Trophoblast cell (in vitro differentiated cells and primary cell): ENCODE results near the gene MATN4.
A peak's percentile ranks its signal among the peaks of the same experiment; 100 is the strongest.

Source experiments
- DNase-seq, 2 donors: peaks; one replicate each; pipeline ENCODE4 v3.0.0-alpha.2; 2016
- H2AFZ ChIP-seq: 2 replicates; pipeline ENCODE4 v1.6.1; 2013; ENCODE audit warnings: low read length, moderate library complexity, mild to moderate bottlenecking; ENCODE audit not compliant: insufficient read depth, poor library complexity
- H2AK5ac ChIP-seq: 2 replicates; pipeline ENCODE4 v1.6.1; 2013; ENCODE audit warnings: mild to moderate bottlenecking, low read length
- H2BK120ac ChIP-seq: 2 replicates; pipeline ENCODE4 v1.6.1; 2013; ENCODE audit warnings: low read length, mild to moderate bottlenecking, moderate library complexity; ENCODE audit not compliant: insufficient read depth, poor library complexity
- H2BK12ac ChIP-seq: 2 replicates; pipeline ENCODE4 v1.6.1; 2013; ENCODE audit warnings: mild to moderate bottlenecking, low read length, moderate library complexity
- H2BK5ac ChIP-seq: 2 replicates; pipeline ENCODE4 v1.6.1; 2013; ENCODE audit warnings: low read length, low read depth, moderate library complexity, mild to moderate bottlenecking; ENCODE audit not compliant: poor library complexity
- H3K14ac ChIP-seq: 2 replicates; pipeline ENCODE4 v1.6.1; 2013; ENCODE audit warnings: mild to moderate bottlenecking, low read length
- H3K18ac ChIP-seq: 2 replicates; pipeline ENCODE4 v1.6.1; 2013; ENCODE audit warnings: mild to moderate bottlenecking, low read length
- H3K23ac ChIP-seq: 2 replicates; pipeline ENCODE4 v1.6.1; 2013; ENCODE audit warnings: low read length
- H3K27ac ChIP-seq: 2 replicates; pipeline ENCODE4 v1.5.1; 2013; ENCODE audit warnings: low read depth, mild to moderate bottlenecking, inconsistent platforms, low read length, moderate library complexity
- H3K27me3 ChIP-seq: 2 replicates; pipeline ENCODE4 v1.6.1; 2013; ENCODE audit warnings: inconsistent platforms, mild to moderate bottlenecking, low read length, moderate library complexity; ENCODE audit not compliant: insufficient read depth
- H3K36me3 ChIP-seq, 2 experiments: 1 replicate in 1 of 2; 2 replicates in 1 of 2; pipeline ENCODE4 v1.6.1; 2013; ENCODE audit warnings: low read length in 2 of 2, mild to moderate bottlenecking in 2 of 2, moderate library complexity in 1 of 2; ENCODE audit not compliant: insufficient read depth in 2 of 2, control insufficient read depth in 1 of 2
- H3K4ac ChIP-seq: 2 replicates; pipeline ENCODE4 v1.6.1; 2013; ENCODE audit warnings: low read depth, mild to moderate bottlenecking, low read length, moderate library complexity
- H3K4me1 ChIP-seq, 2 experiments: 1 replicate in 1 of 2; 2 replicates in 1 of 2; pipeline ENCODE4 v1.6.1; 2013; ENCODE audit warnings: low read length in 2 of 2, mild to moderate bottlenecking in 2 of 2, moderate library complexity in 1 of 2; ENCODE audit not compliant: insufficient read depth in 2 of 2, control insufficient read depth in 1 of 2
- H3K4me2 ChIP-seq: 2 replicates; pipeline ENCODE4 v1.6.1; 2013; ENCODE audit warnings: inconsistent platforms, mild to moderate bottlenecking, low read length, moderate library complexity
- H3K4me3 ChIP-seq: 2 replicates; pipeline ENCODE4 v1.5.1; 2013; ENCODE audit warnings: mild to moderate bottlenecking, low read depth, low read length, inconsistent platforms
- H3K79me1 ChIP-seq: one replicate; pipeline ENCODE4 v1.6.1; 2013; ENCODE audit warnings: low read length
- H3K79me2 ChIP-seq: 2 replicates; pipeline ENCODE4 v1.6.1; 2013; ENCODE audit warnings: low read length, mild to moderate bottlenecking; ENCODE audit not compliant: control insufficient read depth, insufficient read depth, poor library complexity
- H3K9ac ChIP-seq: 2 replicates; pipeline ENCODE4 v1.6.1; 2013; ENCODE audit warnings: mild to moderate bottlenecking, low read length
- H3K9me3 ChIP-seq: 2 replicates; pipeline ENCODE4 v1.6.1; 2013; ENCODE audit warnings: low read depth, mild to moderate bottlenecking, control low read depth, inconsistent platforms, low read length; ENCODE audit not compliant: insufficient read depth
- H4K12ac ChIP-seq: 2 replicates; pipeline ENCODE4 v1.6.1; 2013; ENCODE audit warnings: low read depth, mild to moderate bottlenecking, low read length, moderate library complexity
- H4K8ac ChIP-seq: 2 replicates; pipeline ENCODE4 v1.6.1; 2013; ENCODE audit warnings: low read depth, mild to moderate bottlenecking, low read length, moderate library complexity
- H4K91ac ChIP-seq: one replicate; pipeline ENCODE4 v1.6.1; 2013; ENCODE audit warnings: low read depth, mild to moderate bottlenecking, low read length, moderate library complexity
- WGBS: extraction: QIAGEN DNeasy Blood & Tissue Kit; methylation state at CpG from one replicate; pipeline ENCODE4 v1.1.7; 2013; ENCODE audit warnings: missing lambda C conversion rate; ENCODE audit not compliant: insufficient read length, insufficient coverage; ENCODE audit errors: extremely low coverage; 5-methylcytosine and 5-hydroxymethylcytosine counted together

MATN4 gene

GRCh38 chr20:45283551-45284057 is 24.5 kb downstream of the MATN4 start:
- no peak overlapping the region for H2BK12ac ChIP-seq
- no peaks in the 10 kb centered on the region for H3K79me1 ChIP-seq
- no CpG with 5 or more reads among the region's 4 CpGs for WGBS
- no peak overlapping the region for H3K23ac ChIP-seq
- no peak overlapping the region for H3K4me2 ChIP-seq
- H3K9me3 ChIP-seq, result no peaks in the 10 kb centered on the region
- H3K9ac ChIP-seq, result no peak overlapping the region
- H2AFZ ChIP-seq, result no peak overlapping the region
- H2AK5ac ChIP-seq, result no peak overlapping the region
- no peak overlapping the region for H2BK5ac ChIP-seq
- no peak overlapping the region for H3K14ac ChIP-seq
- H3K27me3 ChIP-seq, result no peaks in the 10 kb centered on the region
- no peak overlapping the region for H2BK120ac ChIP-seq
- DNase-seq, result no peak
- no peak overlapping the region for H4K8ac ChIP-seq
- no peaks in the 10 kb centered on the region for H3K36me3 ChIP-seq
- H3K18ac ChIP-seq, result no peak overlapping the region
- H3K4me3 ChIP-seq, result no peak overlapping the region
- H3K79me2 ChIP-seq, result no peaks in the 10 kb centered on the region
- no peak overlapping the region for H4K91ac ChIP-seq
- no peaks in the 10 kb centered on the region for H3K4me1 ChIP-seq
- H3K4ac ChIP-seq, result no peak overlapping the region
- no peak overlapping the region for H3K27ac ChIP-seq
- no peak overlapping the region for H4K12ac ChIP-seq

DNA sequence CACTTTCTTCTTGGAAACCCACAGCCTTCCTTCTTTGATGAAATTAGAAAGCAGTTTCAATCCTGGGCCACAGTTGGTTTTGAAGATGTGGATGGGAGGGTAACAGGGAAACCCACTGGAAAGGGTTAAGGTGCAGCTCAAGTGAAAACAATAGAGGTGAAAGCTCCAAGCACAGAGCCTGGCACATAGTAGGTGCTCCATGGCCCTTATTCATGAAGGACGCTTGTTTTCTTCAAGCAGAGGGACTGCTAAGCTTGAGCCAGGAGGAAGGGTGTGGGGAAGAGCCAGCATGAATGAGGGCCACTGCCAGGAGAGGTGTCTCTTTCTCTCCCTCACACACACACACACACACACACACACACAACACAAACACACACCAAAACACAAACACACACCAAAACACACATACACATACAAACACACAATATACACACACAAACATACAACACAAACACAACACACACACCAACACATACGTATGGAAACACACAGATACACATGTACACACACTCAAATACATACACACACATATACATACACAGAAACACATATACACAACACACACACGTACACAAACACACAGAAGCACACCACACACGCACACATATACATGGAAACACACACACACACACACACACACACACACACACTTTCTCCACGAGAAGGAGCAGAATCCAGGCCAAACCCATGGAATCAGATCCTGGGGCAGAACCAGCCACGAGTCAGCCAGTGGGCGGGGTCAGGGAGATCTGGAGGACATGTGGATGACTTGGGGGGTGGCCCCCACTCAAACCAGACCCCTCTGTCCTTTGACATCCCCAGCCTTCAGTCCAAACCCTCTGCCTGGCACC is 25.2 kb downstream of the MATN4 start:
- Histone ChIP-seq H3K79me2 (no peaks in the 10 kb centered on the region), H4K8ac (no peak overlapping the region), H3K4me1 (no peaks in the 10 kb centered on the region), H3K9me3 (no peaks in the 10 kb centered on the region), H3K4ac (no peak overlapping the region), H3K4me3 (no peak overlapping the region), H2AFZ (no peak overlapping the region), H3K27ac (no peak overlapping the region), H4K12ac (no peak overlapping the region), H3K18ac (no peak overlapping the region), H2BK120ac (no peak overlapping the region), H2BK12ac (no peak overlapping the region), H2AK5ac (no peak overlapping the region), H4K91ac (no peak overlapping the region), H3K9ac (no peak overlapping the region), H3K23ac (no peak overlapping the region), H2BK5ac (no peak overlapping the region), H3K14ac (no peak overlapping the region), H3K36me3 (no peaks in the 10 kb centered on the region), H3K4me2 (no peak overlapping the region), H3K27me3 (no peaks in the 10 kb centered on the region), H3K79me1 (no peaks in the 10 kb centered on the region)
- DNase-seq, result no peak
- WGBS, result 100% methylated on average over 1 of the region's 7 CpGs

DNA sequence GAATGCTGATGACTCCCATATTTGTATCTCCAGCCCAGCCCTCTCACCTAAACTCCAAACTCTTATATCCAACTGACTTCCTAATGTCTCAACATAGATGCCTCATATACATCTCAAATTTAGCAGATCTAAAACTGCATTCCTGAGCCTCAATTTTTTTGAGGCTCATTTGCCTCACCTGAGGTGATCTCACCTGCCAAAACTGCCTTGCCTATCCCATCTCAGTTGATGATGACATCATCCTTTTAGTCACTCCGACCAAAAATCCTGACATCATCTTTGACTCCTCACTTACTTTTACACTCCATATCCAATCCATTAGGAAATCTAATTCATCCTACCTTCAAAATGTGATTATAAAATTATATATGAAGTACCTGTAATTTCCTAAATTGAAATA is 28.1 kb downstream of the MATN4 start:
- Histone ChIP-seq H3K23ac (no peak overlapping the region), H4K91ac (no peak overlapping the region), H3K9ac (no peak overlapping the region), H2BK120ac (no peak overlapping the region), H3K27ac (no peak overlapping the region), H3K9me3 (no peaks in the 10 kb centered on the region), H4K12ac (no peak overlapping the region), H3K79me2 (no peaks in the 10 kb centered on the region), H3K4me1 (no peaks in the 10 kb centered on the region), H3K4me3 (no peak overlapping the region), H3K18ac (no peak overlapping the region), H3K36me3 (no peaks in the 10 kb centered on the region), H3K27me3 (no peaks in the 10 kb centered on the region), H2BK12ac (no peak overlapping the region), H3K4ac (no peak overlapping the region), H3K14ac (no peak overlapping the region), H2AK5ac (no peak overlapping the region), H4K8ac (no peak overlapping the region), H3K4me2 (no peak overlapping the region), H3K79me1 (no peaks in the 10 kb centered on the region), H2AFZ (no peak overlapping the region), H2BK5ac (no peak overlapping the region)
- WGBS, result no CpG with 5 or more reads among the region's 1 CpG
- peak in 1 of 2 donors; percentile 35 for DNase-seq

DNA sequence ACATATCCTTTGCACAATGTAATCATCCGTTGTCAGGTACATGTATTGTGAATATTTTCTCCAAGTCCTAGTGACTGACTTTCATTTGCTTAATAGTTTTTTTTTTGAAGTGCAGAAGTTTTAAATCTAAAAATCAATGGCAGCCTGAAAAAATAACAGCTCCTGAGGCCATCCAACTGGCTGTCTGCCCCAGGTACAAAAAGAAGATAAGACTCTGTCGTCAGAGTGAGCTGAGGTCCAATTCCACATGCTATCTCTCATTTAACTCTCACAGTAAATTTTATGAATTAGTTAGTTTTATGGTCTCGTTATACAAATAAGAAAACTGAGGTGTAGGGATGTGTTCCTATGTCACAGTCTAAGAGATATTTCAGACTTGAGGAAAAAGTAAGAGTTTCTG is 32.8 kb downstream of the MATN4 start:
- Histone ChIP-seq H2BK5ac (no peak overlapping the region), H3K18ac (no peak overlapping the region)

More for the DNA sequence above, 32.8 kb downstream of the MATN4 start:
- H3K9ac ChIP-seq, result no peak overlapping the region
- no peak overlapping the region for H4K12ac ChIP-seq
- no peak overlapping the region for H3K4ac ChIP-seq
- no peaks in the 10 kb centered on the region for H3K36me3 ChIP-seq
- no peak overlapping the region for H3K14ac ChIP-seq
- no peak overlapping the region for H2AK5ac ChIP-seq
- H3K27me3 ChIP-seq, result no peaks in the 10 kb centered on the region
- WGBS, result no CpG with 5 or more reads among the region's 3 CpGs
- no peak overlapping the region for H2BK120ac ChIP-seq
- no peak overlapping the region for H2BK12ac ChIP-seq
- no peak for DNase-seq
- H3K4me3 ChIP-seq, result no peak overlapping the region
- H3K79me2 ChIP-seq, result no peaks in the 10 kb centered on the region
- H3K4me2 ChIP-seq, result no peak overlapping the region
- no peak overlapping the region for H4K8ac ChIP-seq
- no peak overlapping the region for H2AFZ ChIP-seq
- no peaks in the 10 kb centered on the region for H3K4me1 ChIP-seq
- no peak overlapping the region for H4K91ac ChIP-seq
- H3K9me3 ChIP-seq, result no peaks in the 10 kb centered on the region
- no peak overlapping the region for H3K23ac ChIP-seq
- H3K79me1 ChIP-seq, result no peaks in the 10 kb centered on the region
- no peak overlapping the region for H3K27ac ChIP-seq
